Measurements from ENCODE around the gene PROCA1. TPM values are rescaled to one million over a fixed set of nuclear protein-coding genes. Genes with fewer than 3 reads are reported as not detected.
"Not testable (repeated sequence)": the region's sequence is repeated elsewhere in the genome, so short reads cannot be mapped to it uniquely, and the experiment has no call there.

Gene PROCA1
- polyA plus RNA-seq, 1 donor (not counting 4 experiments of a cell fraction or from before 2014, with no cell fraction given), result 0.39 TPM

DNA sequence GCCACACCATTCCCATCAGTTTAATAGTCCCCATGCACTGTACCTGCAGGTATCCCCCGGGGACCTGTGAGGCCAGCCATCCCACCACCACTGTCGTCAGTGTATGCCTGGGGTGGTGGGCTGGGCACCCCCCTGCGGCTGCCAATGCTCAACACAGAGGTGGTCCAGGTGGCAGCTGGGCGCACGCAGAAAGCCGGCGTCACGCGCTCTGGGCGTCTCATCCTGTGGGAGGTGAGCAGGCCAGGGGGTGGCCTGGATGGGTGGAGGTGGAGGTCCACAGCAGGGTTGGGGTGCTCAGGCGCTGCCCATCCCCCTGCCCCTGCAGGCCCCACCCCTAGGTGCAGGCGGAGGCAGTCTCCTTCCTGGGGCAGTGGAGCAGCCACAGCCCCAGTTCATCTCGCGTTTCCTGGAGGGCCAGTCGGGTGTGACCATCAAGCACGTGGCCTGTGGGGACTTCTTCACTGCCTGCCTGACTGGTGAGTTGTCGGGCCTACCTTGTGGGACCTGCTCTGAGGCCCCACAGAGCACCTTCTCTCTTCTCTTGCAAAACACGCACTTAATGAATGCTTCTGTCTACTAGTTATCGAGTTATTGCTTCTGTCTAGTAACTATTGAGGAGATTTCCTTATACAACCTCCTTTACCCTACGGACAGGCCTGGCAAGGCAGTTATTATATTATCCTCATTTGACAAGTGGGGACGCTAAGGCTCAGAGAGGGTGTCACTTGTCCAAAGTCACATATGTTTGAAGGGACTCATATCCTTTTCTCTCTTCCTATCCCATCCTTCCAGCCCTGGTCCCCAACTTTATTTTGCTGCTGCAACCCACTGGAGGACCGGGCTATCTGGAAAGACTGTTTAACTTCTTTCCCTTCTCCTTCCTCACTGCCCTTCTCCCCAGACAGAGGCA, 26.3 kb upstream of the PROCA1 start:
- DNase-seq (ENCODE audit: low read depth, low spot score), result no peak
- Histone ChIP-seq H4K20me1 (ENCODE audit: control insufficient read depth, extremely low read depth, insufficient read depth, low read length) (no peaks in the 10 kb centered on the region), H3K4me1 (ENCODE audit: control insufficient read depth, extremely low read depth, insufficient read depth, low read length) (peaks cover 8% of the 10 kb centered on the region), H2AFZ (ENCODE audit: control insufficient read depth, low read length) (no peak overlapping the region), H3K27me3 (ENCODE audit: control insufficient read depth, extremely low read depth, insufficient read depth, low read length) (no peaks in the 10 kb centered on the region), H3K9me1 (ENCODE audit: control insufficient read depth, extremely low read depth, insufficient read depth, low read length) (no peaks in the 10 kb centered on the region), H3K4me3 (ENCODE audit: control insufficient read depth in 2 of 3, extremely low read depth in 1 of 3, insufficient read depth in 2 of 3, low read depth in 1 of 3, low read length in 3 of 3) (no peak overlapping the region), H3K27ac (ENCODE audit: control insufficient read depth, insufficient read depth, low read length) (no peak overlapping the region), H3K4me2 (ENCODE audit: control insufficient read depth, extremely low read depth, insufficient read depth, low read depth, low read length) (no peak overlapping the region), H3K9me3 (ENCODE audit: control insufficient read depth, low read depth, low read length) (peaks cover 11% of the 10 kb centered on the region), H3K36me3 (ENCODE audit: control insufficient read depth in 2 of 2, extremely low read depth in 1 of 2, insufficient read depth in 2 of 2, low read length in 2 of 2) (peaks cover 0 to 5% of the 10 kb centered on the region in 2 experiments), H3K9ac (ENCODE audit: control insufficient read depth, extremely low read depth, insufficient read depth, low read length) (no peak overlapping the region), H3K79me2 (ENCODE audit: control insufficient read depth, insufficient read depth, low read length) (no peaks in the 10 kb centered on the region)
- no peak for FAIRE-seq
- dilution Hi-C loops (cut with MboI; ENCODE audit: extremely low pct_ligation_motif_present, low sequenced_read_pairs), result no loop called here
- no peak for TF ChIP-seq EZH2 (IDR thresholded peaks at IDR 0.05; ENCODE audit: low read length)
- TF ChIP-seq, protein P1, sequence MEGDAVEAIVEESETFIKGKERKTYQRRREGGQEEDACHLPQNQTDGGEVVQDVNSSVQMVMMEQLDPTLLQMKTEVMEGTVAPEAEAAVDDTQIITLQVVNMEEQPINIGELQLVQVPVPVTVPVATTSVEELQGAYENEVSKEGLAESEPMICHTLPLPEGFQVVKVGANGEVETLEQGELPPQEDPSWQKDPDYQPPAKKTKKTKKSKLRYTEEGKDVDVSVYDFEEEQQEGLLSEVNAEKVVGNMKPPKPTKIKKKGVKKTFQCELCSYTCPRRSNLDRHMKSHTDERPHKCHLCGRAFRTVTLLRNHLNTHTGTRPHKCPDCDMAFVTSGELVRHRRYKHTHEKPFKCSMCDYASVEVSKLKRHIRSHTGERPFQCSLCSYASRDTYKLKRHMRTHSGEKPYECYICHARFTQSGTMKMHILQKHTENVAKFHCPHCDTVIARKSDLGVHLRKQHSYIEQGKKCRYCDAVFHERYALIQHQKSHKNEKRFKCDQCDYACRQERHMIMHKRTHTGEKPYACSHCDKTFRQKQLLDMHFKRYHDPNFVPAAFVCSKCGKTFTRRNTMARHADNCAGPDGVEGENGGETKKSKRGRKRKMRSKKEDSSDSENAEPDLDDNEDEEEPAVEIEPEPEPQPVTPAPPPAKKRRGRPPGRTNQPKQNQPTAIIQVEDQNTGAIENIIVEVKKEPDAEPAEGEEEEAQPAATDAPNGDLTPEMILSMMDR (optimal IDR thresholded peaks at IDR 0.05 in 1 of 3, IDR thresholded peaks at IDR 0.05 in 1 of 3, conservative IDR thresholded peaks at IDR 0.05 in 1 of 3; ENCODE audit: extremely low read depth in 1 of 3, insufficient read depth in 2 of 3, low read length in 3 of 3), result no peak

DNA sequence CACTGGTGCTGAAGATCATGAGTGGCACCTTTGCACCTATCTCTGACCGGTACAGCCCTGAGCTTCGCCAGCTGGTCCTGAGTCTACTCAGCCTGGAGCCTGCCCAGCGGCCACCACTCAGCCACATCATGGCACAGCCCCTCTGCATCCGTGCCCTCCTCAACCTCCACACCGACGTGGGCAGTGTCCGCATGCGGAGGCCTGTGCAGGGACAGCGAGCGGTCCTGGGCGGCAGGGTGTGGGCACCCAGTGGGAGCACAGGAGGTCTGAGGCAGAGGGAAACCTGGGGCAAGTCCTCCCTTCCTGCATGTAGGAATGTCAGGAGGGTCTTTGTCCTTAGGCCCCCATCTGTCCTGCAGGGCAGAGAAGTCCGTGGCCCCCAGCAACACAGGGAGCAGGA, 25.6 kb upstream of the PROCA1 start:
- DNase-seq (ENCODE audit: low read depth, low spot score) (no peak), FAIRE-seq (no peak)
- H3K4me2 ChIP-seq (ENCODE audit: control insufficient read depth, extremely low read depth, insufficient read depth, low read depth, low read length), result no peak overlapping the region
- peaks cover 0 to 5% of the 10 kb centered on the region in 2 experiments for H3K36me3 ChIP-seq (ENCODE audit: control insufficient read depth in 2 of 2, extremely low read depth in 1 of 2, insufficient read depth in 2 of 2, low read length in 2 of 2)
- no peak overlapping the region for H3K9ac ChIP-seq (ENCODE audit: control insufficient read depth, extremely low read depth, insufficient read depth, low read length)
- dilution Hi-C loops (cut with MboI; ENCODE audit: extremely low pct_ligation_motif_present, low sequenced_read_pairs), result no loop called here
- H3K4me1 ChIP-seq (ENCODE audit: control insufficient read depth, extremely low read depth, insufficient read depth, low read length), result peaks cover 8% of the 10 kb centered on the region
- H3K9me1 ChIP-seq (ENCODE audit: control insufficient read depth, extremely low read depth, insufficient read depth, low read length), result no peaks in the 10 kb centered on the region
- no peaks in the 10 kb centered on the region for H3K27me3 ChIP-seq (ENCODE audit: control insufficient read depth, extremely low read depth, insufficient read depth, low read length)
- H3K27ac ChIP-seq (ENCODE audit: control insufficient read depth, insufficient read depth, low read length), result no peak overlapping the region
- no peak for TF ChIP-seq EZH2 (IDR thresholded peaks at IDR 0.05; ENCODE audit: low read length)
- TF ChIP-seq, protein P1 (optimal IDR thresholded peaks at IDR 0.05 in 1 of 3, IDR thresholded peaks at IDR 0.05 in 1 of 3, conservative IDR thresholded peaks at IDR 0.05 in 1 of 3; ENCODE audit: extremely low read depth in 1 of 3, insufficient read depth in 2 of 3, low read length in 3 of 3), result no peak
- H3K9me3 ChIP-seq (ENCODE audit: control insufficient read depth, low read depth, low read length), result peaks cover 11% of the 10 kb centered on the region
- no peaks in the 10 kb centered on the region for H4K20me1 ChIP-seq (ENCODE audit: control insufficient read depth, extremely low read depth, insufficient read depth, low read length)
- H2AFZ ChIP-seq (ENCODE audit: control insufficient read depth, low read length), result no peak overlapping the region
- H3K79me2 ChIP-seq (ENCODE audit: control insufficient read depth, insufficient read depth, low read length), result no peaks in the 10 kb centered on the region
- no peak overlapping the region for H3K4me3 ChIP-seq (ENCODE audit: control insufficient read depth in 2 of 3, extremely low read depth in 1 of 3, insufficient read depth in 2 of 3, low read depth in 1 of 3, low read length in 3 of 3)

DNA sequence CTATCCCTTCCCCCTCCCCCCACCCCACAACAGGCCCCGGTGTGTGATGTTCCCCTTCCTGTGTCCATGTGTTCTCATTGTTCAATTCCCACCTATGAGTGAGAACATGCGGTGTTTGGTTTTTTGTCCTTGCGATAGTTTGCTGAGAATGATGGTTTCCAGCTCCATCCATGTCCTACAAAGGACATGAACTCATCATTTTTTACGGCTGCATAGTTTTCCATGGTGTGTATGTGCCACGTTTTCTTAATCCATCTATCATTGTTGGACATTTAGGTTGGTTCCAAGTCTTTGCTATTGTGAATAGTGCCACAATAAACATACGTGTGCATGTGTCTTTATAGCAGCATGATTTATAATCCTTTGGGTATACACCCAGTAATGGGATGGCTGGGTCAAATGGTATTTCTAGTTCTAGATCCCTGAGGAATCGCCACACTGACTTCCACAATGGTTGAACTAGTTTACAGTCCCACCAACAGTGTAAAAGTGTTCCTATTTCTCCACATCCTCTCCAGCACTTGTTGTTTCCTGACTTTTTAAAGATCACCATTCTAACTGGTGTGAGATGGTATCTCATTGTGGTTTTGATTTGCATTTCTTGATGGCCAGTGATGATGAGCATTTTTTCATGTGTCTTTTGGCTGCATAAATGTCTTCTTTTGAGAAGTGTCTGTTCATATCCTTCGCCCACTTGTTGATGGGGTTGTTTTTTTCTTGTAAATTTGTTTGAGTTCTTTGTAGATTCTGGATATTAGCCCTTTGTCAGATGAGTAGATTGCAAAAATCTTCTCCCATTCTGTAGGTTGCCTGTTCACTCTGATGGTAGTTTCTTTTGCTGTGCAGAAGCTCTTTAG, 24.5 kb upstream of the PROCA1 start:
- H3K27ac ChIP-seq (ENCODE audit: control insufficient read depth, insufficient read depth, low read length); H3K9me1 ChIP-seq (ENCODE audit: control insufficient read depth, extremely low read depth, insufficient read depth, low read length); H3K36me3 ChIP-seq (ENCODE audit: control insufficient read depth in 2 of 2, extremely low read depth in 1 of 2, insufficient read depth in 2 of 2, low read length in 2 of 2); dilution Hi-C loops (cut with MboI; ENCODE audit: extremely low pct_ligation_motif_present, low sequenced_read_pairs); H3K4me1 ChIP-seq (ENCODE audit: control insufficient read depth, extremely low read depth, insufficient read depth, low read length); H3K9ac ChIP-seq (ENCODE audit: control insufficient read depth, extremely low read depth, insufficient read depth, low read length); H2AFZ ChIP-seq (ENCODE audit: control insufficient read depth, low read length); H3K27me3 ChIP-seq (ENCODE audit: control insufficient read depth, extremely low read depth, insufficient read depth, low read length); H4K20me1 ChIP-seq (ENCODE audit: control insufficient read depth, extremely low read depth, insufficient read depth, low read length); H3K4me2 ChIP-seq (ENCODE audit: control insufficient read depth, extremely low read depth, insufficient read depth, low read depth, low read length); H3K79me2 ChIP-seq (ENCODE audit: control insufficient read depth, insufficient read depth, low read length); FAIRE-seq; DNase-seq (ENCODE audit: low read depth, low spot score); H3K4me3 ChIP-seq (ENCODE audit: control insufficient read depth in 2 of 3, extremely low read depth in 1 of 3, insufficient read depth in 2 of 3, low read depth in 1 of 3, low read length in 3 of 3): not testable (repeated sequence)
- peaks cover 10% of the 10 kb centered on the region for H3K9me3 ChIP-seq (ENCODE audit: control insufficient read depth, low read depth, low read length)

All from keratinocyte (primary cell).